Hepatocyte (in vitro differentiated cells): Measurements from ENCODE around the gene TAF10.

ENCODE experiments used
- EZH2 ChIP-seq: fragments of 200-600 bp; sonication (generic); IDR thresholded peaks from 2 replicates; pipeline ENCODE4 v1.6.1; 2016; ENCODE audit warnings: antibody characterized with exemption, mild to moderate bottlenecking, borderline replicate concordance
- TF ChIP-seq, protein P1 (sequence below): fragments of 200-600 bp; sonication (generic); IDR thresholded peaks from 2 replicates; pipeline ENCODE4 v1.5.1; 2016; ENCODE audit warnings: antibody characterized with exemption, mild to moderate bottlenecking; ENCODE audit not compliant: poor library complexity

DNA sequence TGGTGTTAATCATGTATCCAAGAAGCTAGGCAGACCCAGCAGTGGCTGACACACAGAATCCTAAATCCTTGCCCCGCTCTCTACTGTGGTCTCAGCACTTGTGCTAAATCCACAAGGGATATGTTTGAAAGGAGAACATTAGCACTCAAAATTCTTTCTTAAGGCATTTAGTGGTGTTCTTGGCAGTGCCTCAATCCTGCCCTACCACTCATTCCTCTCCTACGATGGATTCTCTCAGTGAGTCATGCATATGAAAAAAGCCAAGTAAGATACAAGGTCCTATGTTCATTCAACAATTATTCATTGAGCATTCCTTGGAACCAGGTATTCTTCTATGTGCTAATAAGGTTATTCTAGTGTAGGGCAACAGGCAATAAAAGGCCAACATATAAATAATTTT, 39.8 kb downstream of the TAF10 start:
- TF ChIP-seq, protein P1, sequence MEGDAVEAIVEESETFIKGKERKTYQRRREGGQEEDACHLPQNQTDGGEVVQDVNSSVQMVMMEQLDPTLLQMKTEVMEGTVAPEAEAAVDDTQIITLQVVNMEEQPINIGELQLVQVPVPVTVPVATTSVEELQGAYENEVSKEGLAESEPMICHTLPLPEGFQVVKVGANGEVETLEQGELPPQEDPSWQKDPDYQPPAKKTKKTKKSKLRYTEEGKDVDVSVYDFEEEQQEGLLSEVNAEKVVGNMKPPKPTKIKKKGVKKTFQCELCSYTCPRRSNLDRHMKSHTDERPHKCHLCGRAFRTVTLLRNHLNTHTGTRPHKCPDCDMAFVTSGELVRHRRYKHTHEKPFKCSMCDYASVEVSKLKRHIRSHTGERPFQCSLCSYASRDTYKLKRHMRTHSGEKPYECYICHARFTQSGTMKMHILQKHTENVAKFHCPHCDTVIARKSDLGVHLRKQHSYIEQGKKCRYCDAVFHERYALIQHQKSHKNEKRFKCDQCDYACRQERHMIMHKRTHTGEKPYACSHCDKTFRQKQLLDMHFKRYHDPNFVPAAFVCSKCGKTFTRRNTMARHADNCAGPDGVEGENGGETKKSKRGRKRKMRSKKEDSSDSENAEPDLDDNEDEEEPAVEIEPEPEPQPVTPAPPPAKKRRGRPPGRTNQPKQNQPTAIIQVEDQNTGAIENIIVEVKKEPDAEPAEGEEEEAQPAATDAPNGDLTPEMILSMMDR: no peak
- no peak for TF ChIP-seq EZH2
